LoVo (cell line): ENCODE measurements around the gene POLR2J2.
"Not testable (repeated sequence)": the region's sequence is repeated elsewhere in the genome, so short reads cannot be mapped to it uniquely, and the experiment has no call there.

Experiments
- DNase-seq: peaks from one replicate; pipeline ENCODE4 v3.0.0-alpha.2; 2016; ENCODE audit warnings: low spot score

POLR2J2 gene

GRCh38 chr7:102671166-102671955, at the start of gene POLR2J2:
Gene POLR2J2, minus strand, starts transcription at chr7:102671663. Its CDS starts 62 bp downstream, at chr7:102671601.
- peak; percentile 54 for DNase-seq

GRCh38 chr7:102718491-102718890, 47.0 kb upstream of the POLR2J2 start:
- DNase-seq: not testable (repeated sequence)

DNA sequence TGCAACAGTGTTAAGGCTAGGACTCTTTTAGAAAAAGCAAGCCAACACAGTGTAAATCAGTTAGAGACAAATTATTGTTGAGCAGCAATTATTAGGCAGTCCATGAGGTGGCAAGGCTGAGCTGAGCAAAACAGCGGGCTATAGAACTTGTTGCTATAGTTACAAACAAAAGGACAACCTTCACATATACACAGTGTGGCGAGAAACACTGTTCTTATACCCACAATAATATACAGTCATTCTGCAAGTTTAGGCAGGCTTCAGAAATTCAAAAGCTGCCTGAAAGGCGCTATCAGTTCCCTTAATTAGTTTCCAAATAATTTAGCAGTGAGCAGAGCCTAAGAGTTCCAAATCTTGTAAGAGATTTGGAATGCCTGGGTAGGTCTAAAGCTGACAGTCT, 44.3 kb upstream of the POLR2J2 start:
- DNase-seq: not testable (repeated sequence)

DNA sequence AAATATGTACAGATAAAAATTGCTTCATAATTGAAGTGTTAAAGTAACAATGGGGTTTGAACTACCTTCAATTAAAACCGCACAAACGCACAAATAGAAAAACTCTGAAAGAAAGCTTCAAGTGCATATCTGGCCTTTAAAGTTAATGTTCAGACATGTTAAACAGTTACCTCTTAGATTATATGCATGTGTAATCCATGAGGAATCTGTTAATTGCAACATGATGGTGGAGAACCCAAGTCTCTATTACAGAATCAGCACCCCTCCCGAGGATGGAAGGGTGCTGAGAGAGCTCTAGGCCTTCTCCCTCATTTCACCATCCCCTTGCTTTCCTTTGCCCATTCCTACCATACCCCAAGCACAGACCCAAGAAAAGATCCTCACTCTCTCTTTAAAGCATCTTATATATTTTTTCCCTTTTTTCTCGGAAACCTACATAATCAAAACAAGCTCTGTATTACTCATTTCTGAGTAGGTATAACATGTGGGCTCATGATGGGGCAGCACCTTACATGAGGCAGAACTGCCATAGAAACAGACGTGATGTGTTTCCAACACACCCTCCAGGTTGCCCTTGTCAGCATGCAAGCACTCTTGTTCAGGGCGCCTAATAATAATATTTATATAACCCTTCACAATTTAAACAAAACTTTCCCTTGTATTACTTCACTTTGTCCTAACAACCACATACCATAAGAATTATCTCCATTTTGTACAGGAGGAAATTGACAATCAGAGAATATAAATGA, 43.5 kb upstream of the POLR2J2 start:
- not testable (repeated sequence) for DNase-seq

- not testable (repeated sequence) for DNase-seq
Measured at GRCh38 chr7:102713691-102714080, 42.2 kb upstream of the POLR2J2 start.

GRCh38 chr7:102713011-102713690, 41.7 kb upstream of the POLR2J2 start:
- not testable (repeated sequence) for DNase-seq

GRCh38 chr7:102698962-102699750, 27.7 kb upstream of the POLR2J2 start:
- DNase-seq: not testable (repeated sequence)

DNA sequence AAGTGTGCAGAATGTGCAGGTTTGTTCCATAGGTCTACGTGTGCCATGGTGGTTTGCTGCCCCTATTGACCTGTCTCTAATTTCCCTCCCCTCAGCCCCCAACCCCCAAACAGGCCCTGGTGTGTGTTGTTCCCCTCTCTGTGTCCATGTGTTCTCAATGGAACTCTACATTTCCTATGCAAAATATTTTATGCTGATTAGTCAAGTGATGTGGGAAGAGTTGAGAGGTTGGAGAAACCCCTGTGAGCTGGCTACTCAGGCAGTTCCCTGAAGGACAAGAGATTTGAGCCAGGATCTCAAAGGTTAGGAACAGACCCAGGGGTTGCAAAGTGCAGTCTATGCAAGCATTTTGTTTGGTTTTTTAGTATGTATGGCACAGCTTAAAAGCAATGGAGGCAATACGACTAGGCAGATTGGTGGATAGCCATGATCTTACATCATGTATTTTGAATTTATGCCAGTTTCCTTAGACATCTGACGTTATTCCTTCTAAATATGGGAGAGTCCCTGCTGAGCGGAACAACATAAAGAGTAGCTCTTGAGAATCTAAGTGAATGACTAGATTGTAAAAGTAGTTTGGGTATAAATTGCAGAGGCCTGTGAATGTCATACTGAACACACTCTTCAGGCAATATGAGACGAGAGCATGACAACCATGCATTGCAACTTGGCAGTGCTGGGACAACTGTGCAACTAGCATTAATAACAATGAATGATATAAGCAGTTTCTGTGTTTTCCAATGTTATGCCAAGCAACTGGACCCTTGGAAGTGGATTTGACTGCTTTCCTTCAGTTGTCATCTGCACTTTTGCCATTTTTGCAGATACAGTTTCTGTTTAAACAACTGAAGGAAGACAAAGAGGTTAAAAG, 26.4 kb upstream of the POLR2J2 start:
- DNase-seq: not testable (repeated sequence)

DNA sequence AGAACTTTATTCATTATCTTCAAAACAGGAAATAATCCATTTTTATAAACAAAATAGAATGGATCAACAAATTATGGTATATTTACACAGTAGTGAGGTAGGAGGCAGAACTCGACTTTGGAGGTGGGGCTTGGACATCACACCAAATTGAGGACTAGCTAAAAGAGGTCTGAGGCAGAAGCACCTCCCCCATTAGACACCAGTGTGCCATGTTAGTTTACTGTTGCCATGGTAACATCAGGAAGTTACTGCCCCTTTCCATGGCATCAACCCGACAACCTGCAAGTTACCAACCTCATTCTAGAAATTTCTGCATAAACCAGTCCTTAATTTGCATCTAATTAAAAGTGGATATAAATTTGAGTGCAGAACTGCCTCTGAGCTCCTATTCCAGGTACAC, 24.5 kb upstream of the POLR2J2 start:
- DNase-seq: not testable (repeated sequence)

DNA sequence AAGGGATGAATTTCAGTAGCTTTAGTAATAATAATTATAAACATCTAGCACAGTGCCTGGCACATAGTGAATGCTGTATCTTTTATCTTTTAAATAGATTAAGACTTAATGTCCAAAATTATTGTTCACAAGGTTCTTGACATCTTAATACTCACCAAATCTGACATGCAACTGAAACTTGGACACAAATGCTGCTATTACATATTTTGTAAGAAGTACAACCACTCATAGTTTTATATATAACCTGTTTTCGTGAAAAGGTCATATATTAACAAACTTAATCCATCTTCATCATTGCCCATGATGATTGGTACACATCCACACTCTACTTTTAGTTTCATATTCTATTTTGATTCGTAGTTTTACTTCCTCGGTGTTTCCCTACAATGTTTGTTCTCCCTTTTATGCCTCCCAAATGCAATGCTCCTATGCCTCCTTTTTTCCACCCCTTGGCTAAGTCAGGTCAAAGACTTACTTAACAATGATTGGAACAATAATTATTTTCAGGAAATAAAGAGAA, 23.6 kb upstream of the POLR2J2 start:
- DNase-seq: not testable (repeated sequence)

- DNase-seq: not testable (repeated sequence)
Measured at GRCh38 chr7:102694008-102694407, 22.5 kb upstream of the POLR2J2 start.

GRCh38 chr7:102690602-102691001, 19.1 kb upstream of the POLR2J2 start:
- DNase-seq: not testable (repeated sequence)

DNA sequence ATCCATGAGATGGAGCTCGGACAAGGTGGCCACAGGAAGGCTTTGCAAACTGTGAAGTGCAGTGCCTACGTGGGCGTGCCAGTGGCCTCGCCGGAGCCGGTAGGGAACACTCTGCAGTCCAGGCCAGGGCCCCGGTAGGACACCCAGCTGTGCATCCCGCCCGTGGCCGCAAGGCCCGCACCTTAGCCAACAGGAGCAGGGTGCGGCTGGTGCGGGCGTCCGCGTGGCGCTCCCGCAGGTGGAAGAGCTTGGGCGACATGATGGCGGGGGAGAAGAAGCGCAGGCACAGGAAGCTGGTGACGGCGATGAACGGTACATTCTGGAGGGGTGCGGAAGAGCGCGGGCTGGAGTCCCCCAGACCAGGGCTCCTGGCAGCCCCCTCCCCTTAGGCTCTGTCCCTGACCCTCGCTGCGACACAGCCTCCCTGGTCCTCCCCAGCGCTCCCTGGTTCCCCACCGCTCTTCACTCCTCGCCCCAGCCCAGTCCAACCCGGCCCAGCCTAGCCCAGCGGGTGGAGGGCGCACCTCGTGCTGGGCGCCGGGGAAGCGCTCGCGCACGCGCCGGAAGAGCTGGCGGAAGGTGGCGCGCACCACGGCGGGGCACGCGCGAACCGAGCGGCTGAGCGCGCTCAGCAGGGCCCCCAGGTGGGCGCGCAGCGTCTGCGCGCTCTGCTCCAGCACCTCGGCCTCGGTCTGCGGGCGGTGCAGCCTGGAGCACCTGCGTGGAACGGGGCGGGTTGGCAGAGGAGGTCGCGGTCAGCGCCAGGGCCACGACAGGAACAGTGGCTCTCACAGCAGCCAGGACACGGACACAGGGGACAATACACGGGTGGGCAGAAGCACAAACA, 18.2 kb upstream of the POLR2J2 start:
- DNase-seq: not testable (repeated sequence)

DNA sequence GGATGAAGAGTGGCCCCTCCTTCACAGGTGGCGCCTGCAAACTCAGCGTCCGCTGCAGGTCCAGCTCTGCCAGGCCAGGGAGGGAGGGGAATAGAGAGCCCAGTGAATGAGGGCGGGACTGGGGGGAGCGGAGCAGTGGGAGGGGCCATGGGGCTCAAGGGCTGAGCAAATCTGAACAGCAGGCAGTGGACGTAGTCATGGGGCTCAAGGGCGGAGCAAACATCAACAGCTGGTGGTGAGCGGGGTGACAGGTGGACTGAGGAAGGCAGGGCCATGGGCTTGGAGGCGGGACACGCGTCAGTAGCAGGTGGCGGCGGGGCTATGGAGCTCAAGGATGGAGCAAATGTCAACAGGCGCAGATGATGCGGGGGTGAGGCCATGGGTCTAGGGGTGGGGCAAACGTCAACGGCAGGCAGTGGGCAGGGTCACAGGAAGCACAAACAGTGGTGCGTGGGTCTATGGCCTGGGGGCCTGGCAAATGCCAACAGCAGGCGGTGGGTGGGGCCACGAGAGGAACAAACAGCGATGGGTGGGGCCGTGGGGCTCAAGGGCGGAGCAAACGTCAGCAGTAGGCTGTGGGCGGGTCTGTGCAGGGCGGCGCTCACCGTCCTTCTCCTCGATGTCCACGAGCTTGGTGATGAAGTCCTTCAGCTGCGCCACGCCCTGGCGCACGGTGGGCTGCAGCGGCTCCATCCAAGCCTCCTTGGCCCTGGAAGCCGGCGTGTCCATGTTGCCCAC, 17.0 kb upstream of the POLR2J2 start:
- DNase-seq: not testable (repeated sequence)

- DNase-seq: not testable (repeated sequence)
Measured at GRCh38 chr7:102682560-102682959, 11.1 kb upstream of the POLR2J2 start.

- DNase-seq: not testable (repeated sequence)
Measured at GRCh38 chr7:102680780-102681179, 9.3 kb upstream of the POLR2J2 start.

- not testable (repeated sequence) for DNase-seq
Measured at GRCh38 chr7:102675545-102675944, 4.1 kb upstream of the POLR2J2 start.

DNA sequence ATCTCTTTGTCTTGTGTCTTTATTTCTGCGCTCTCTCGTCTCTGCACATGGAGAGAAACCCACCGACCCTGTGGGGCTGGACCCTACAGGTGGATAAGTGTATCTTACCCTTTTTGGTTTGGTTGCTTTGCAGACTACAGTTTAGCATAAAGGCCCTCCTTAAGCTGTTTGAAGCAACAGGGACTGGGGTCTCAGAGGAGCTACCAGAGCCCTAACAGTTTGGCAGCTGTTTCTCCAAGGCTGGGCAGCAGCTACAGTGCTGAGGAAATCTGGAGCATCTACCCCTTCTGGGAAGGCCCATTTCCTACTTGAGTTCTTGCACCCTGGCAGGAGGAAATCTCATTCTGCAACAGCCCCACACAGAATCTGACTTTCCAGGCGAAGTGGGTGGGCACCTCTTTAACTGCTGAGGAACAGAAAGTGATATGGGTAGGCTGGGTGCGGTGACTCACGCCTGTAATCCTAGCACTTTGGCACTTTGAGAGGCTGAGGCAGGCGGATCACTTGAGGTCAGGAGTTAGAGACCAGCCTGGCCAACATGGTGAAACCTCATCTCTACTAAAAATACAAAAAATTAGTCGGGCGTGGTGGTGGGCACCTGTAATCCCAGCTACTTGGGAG, 2.1 kb upstream of the POLR2J2 start:
- DNase-seq: not testable (repeated sequence)
